ENCODE results near the gene SMAD6. TPM values are rescaled to one million over a fixed set of nuclear protein-coding genes. Genes with fewer than 3 reads are reported as not detected.

The SMAD6 gene
- total RNA-seq, 4 donors from 2014 or later, result 1.7 to 6.3 (median 3.8) TPM

GRCh38 chr15:66714543-66714981 lies 12.5 kb downstream of the SMAD6 start:
- intact Hi-C loops (cut with DNase I), result no loop called here
- Histone ChIP-seq H3K4me1 (peaks cover 0 to 49% (median 12%) of the 10 kb centered on the region in 3 donors), H3K27me3 (no peaks in the 10 kb centered on the region), H3K36me3 (peaks cover 0 to 5% (median 0%) of the 10 kb centered on the region in 3 donors), H3K9me3 (no peaks in the 10 kb centered on the region), H3K4me3 (no peak overlapping the region), H3K27ac (peak overlapping the region in 1 of 4 donors; percentile 44)
- no peak for DNase-seq
- TF ChIP-seq CTCF (IDR thresholded peaks at IDR 0.05) (no peak), POLR2A (IDR thresholded peaks at IDR 0.05) (no peak)
- 77 to 85% methylated on average over 5 to 6 of the region's 6 CpGs for WGBS, 2 donors

- Histone ChIP-seq H3K4me3 (no peak overlapping the region), H3K27ac (no peak overlapping the region), H3K27me3 (no peaks in the 10 kb centered on the region), H3K9me3 (no peaks in the 10 kb centered on the region), H3K4me1 (peaks cover 0 to 51% (median 16%) of the 10 kb centered on the region in 3 donors), H3K36me3 (peaks cover 0 to 5% (median 0%) of the 10 kb centered on the region in 3 donors)
- TF ChIP-seq POLR2A (IDR thresholded peaks at IDR 0.05) (no peak), CTCF (IDR thresholded peaks at IDR 0.05) (no peak)
- WGBS, 2 donors, result 50 to 57% methylated on average over 6 of the region's 6 CpGs
- no peak for DNase-seq
- intact Hi-C loops (cut with DNase I), result no loop called here
These were observed 13.2 kb downstream of the SMAD6 start for GRCh38 chr15:66715181-66715624.

- Histone ChIP-seq H3K27me3 (no peaks in the 10 kb centered on the region), H3K9me3 (no peaks in the 10 kb centered on the region), H3K36me3 (peaks cover 0 to 5% (median 0%) of the 10 kb centered on the region in 3 donors), H3K27ac (no peak overlapping the region), H3K4me1 (peaks cover 0 to 55% (median 16%) of the 10 kb centered on the region in 3 donors), H3K4me3 (no peak overlapping the region)
- intact Hi-C loops (cut with DNase I), result no loop called here
- DNase-seq, result no peak
- no peak for TF ChIP-seq POLR2A (IDR thresholded peaks at IDR 0.05)
- TF ChIP-seq CTCF (IDR thresholded peaks at IDR 0.05), result no peak
- WGBS, 2 donors, result 64 to 74% methylated on average over 13 to 15 of the region's 15 CpGs
These were observed 14.0 kb downstream of the SMAD6 start for GRCh38 chr15:66715720-66716655.

DNA sequence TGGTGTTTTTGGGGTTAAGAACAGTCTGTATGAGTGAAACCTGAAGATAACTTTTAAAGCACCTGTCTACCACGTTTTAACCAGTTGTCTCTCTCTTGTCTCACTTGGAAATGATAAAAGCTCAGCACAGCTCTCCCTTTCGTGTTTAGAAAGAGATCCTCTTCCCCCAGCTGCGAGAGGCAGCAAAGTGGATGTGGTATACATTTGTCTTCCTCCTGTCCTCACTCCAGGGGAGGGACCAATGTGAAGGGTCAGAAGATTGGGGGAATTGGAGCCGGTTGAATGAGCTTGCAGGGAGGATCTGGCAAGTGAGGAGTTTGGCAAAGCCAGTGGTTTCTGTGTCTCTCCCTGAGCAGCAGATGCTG lies 14.6 kb downstream of the SMAD6 start:
- H3K27ac ChIP-seq, result no peak overlapping the region
- H3K9me3 ChIP-seq, result no peaks in the 10 kb centered on the region
- WGBS, 2 donors, result 28 to 64% methylated on average over 2 to 4 of the region's 4 CpGs
- intact Hi-C loops (cut with DNase I), result no loop called here
- no peak for DNase-seq
- H3K36me3 ChIP-seq, result peaks cover 0 to 5% (median 0%) of the 10 kb centered on the region in 3 donors
- TF ChIP-seq POLR2A (IDR thresholded peaks at IDR 0.05) (no peak), CTCF (IDR thresholded peaks at IDR 0.05) (no peak)
- no peaks in the 10 kb centered on the region for H3K27me3 ChIP-seq
- peaks cover 0 to 51% (median 16%) of the 10 kb centered on the region in 3 donors for H3K4me1 ChIP-seq
- H3K4me3 ChIP-seq, result no peak overlapping the region
